Measurements from ENCODE around the gene METTL23. TPM values are rescaled to one million over a fixed set of nuclear protein-coding genes. Genes with fewer than 3 reads are reported as not detected.
"Not testable (repeated sequence)": the region's sequence is repeated elsewhere in the genome, so short reads cannot be mapped to it uniquely, and the experiment has no call there.

Gene METTL23
- polyA plus RNA-seq, 1 donor (not counting 4 experiments of a cell fraction or from before 2014, with no cell fraction given): 48.3 TPM

- no peak overlapping the region for H2AFZ ChIP-seq (ENCODE audit: control insufficient read depth, low read length)
- peak overlapping the region; percentile 93 for H3K4me2 ChIP-seq (ENCODE audit: control insufficient read depth, extremely low read depth, insufficient read depth, low read depth, low read length)
- H3K36me3 ChIP-seq (ENCODE audit: control insufficient read depth in 2 of 2, extremely low read depth in 1 of 2, insufficient read depth in 2 of 2, low read length in 2 of 2): peaks cover 3 to 17% of the 10 kb centered on the region in 2 experiments
- peak overlapping the region; percentile 70 to 75 (median 74) for H3K4me3 ChIP-seq (ENCODE audit: control insufficient read depth in 2 of 3, extremely low read depth in 1 of 3, insufficient read depth in 2 of 3, low read depth in 1 of 3, low read length in 3 of 3)
- H3K4me1 ChIP-seq (ENCODE audit: control insufficient read depth, extremely low read depth, insufficient read depth, low read length): peaks cover 22% of the 10 kb centered on the region
- TF ChIP-seq, protein P1, sequence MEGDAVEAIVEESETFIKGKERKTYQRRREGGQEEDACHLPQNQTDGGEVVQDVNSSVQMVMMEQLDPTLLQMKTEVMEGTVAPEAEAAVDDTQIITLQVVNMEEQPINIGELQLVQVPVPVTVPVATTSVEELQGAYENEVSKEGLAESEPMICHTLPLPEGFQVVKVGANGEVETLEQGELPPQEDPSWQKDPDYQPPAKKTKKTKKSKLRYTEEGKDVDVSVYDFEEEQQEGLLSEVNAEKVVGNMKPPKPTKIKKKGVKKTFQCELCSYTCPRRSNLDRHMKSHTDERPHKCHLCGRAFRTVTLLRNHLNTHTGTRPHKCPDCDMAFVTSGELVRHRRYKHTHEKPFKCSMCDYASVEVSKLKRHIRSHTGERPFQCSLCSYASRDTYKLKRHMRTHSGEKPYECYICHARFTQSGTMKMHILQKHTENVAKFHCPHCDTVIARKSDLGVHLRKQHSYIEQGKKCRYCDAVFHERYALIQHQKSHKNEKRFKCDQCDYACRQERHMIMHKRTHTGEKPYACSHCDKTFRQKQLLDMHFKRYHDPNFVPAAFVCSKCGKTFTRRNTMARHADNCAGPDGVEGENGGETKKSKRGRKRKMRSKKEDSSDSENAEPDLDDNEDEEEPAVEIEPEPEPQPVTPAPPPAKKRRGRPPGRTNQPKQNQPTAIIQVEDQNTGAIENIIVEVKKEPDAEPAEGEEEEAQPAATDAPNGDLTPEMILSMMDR (optimal IDR thresholded peaks at IDR 0.05 in 1 of 3, IDR thresholded peaks at IDR 0.05 in 1 of 3, conservative IDR thresholded peaks at IDR 0.05 in 1 of 3; ENCODE audit: extremely low read depth in 1 of 3, insufficient read depth in 2 of 3, low read length in 3 of 3): no peak
- TF ChIP-seq EZH2 (IDR thresholded peaks at IDR 0.05; ENCODE audit: low read length): no peak
- H4K20me1 ChIP-seq (ENCODE audit: control insufficient read depth, extremely low read depth, insufficient read depth, low read length): no peaks in the 10 kb centered on the region
- H3K9me1 ChIP-seq (ENCODE audit: control insufficient read depth, extremely low read depth, insufficient read depth, low read length): no peaks in the 10 kb centered on the region
- dilution Hi-C loops (cut with MboI; ENCODE audit: extremely low pct_ligation_motif_present, low sequenced_read_pairs): no loop called here
- peaks cover 53% of the 10 kb centered on the region for H3K79me2 ChIP-seq (ENCODE audit: control insufficient read depth, insufficient read depth, low read length)
- FAIRE-seq (peak; percentile 39), DNase-seq (ENCODE audit: low read depth, low spot score) (no peak)
- no peaks in the 10 kb centered on the region for H3K9me3 ChIP-seq (ENCODE audit: control insufficient read depth, low read depth, low read length)
- peak overlapping the region; percentile 76 for H3K9ac ChIP-seq (ENCODE audit: control insufficient read depth, extremely low read depth, insufficient read depth, low read length)
- no peaks in the 10 kb centered on the region for H3K27me3 ChIP-seq (ENCODE audit: control insufficient read depth, extremely low read depth, insufficient read depth, low read length)
- H3K27ac ChIP-seq (ENCODE audit: control insufficient read depth, insufficient read depth, low read length): peak overlapping the region; percentile 70
Observed at GRCh38 chr17:76709077-76709950, 17.3 kb upstream of the METTL23 start.

- FAIRE-seq; H3K9me3 ChIP-seq (ENCODE audit: control insufficient read depth, low read depth, low read length); H4K20me1 ChIP-seq (ENCODE audit: control insufficient read depth, extremely low read depth, insufficient read depth, low read length); DNase-seq (ENCODE audit: low read depth, low spot score); H3K9me1 ChIP-seq (ENCODE audit: control insufficient read depth, extremely low read depth, insufficient read depth, low read length); H3K27me3 ChIP-seq (ENCODE audit: control insufficient read depth, extremely low read depth, insufficient read depth, low read length); dilution Hi-C loops (cut with MboI; ENCODE audit: extremely low pct_ligation_motif_present, low sequenced_read_pairs): not testable (repeated sequence)
- peak overlapping the region; percentile 93 for H3K4me2 ChIP-seq (ENCODE audit: control insufficient read depth, extremely low read depth, insufficient read depth, low read depth, low read length)
- peaks cover 46% of the 10 kb centered on the region for H3K79me2 ChIP-seq (ENCODE audit: control insufficient read depth, insufficient read depth, low read length)
- H2AFZ ChIP-seq (ENCODE audit: control insufficient read depth, low read length): peak overlapping the region; percentile 38
- H3K36me3 ChIP-seq (ENCODE audit: control insufficient read depth in 2 of 2, extremely low read depth in 1 of 2, insufficient read depth in 2 of 2, low read length in 2 of 2): peaks cover 5 to 19% of the 10 kb centered on the region in 2 experiments
- peak overlapping the region; percentile 76 for H3K9ac ChIP-seq (ENCODE audit: control insufficient read depth, extremely low read depth, insufficient read depth, low read length)
- peaks cover 22% of the 10 kb centered on the region for H3K4me1 ChIP-seq (ENCODE audit: control insufficient read depth, extremely low read depth, insufficient read depth, low read length)
- H3K4me3 ChIP-seq (ENCODE audit: control insufficient read depth in 2 of 3, extremely low read depth in 1 of 3, insufficient read depth in 2 of 3, low read depth in 1 of 3, low read length in 3 of 3): peak overlapping the region; percentile 70 to 75 (median 74)
- H3K27ac ChIP-seq (ENCODE audit: control insufficient read depth, insufficient read depth, low read length): peak overlapping the region; percentile 70
Observed at GRCh38 chr17:76709951-76710862, 16.4 kb upstream of the METTL23 start.
